Vagina (tissue), 2 donors: ENCODE data around the gene AADACL4. TPM values are rescaled to one million over a fixed set of nuclear protein-coding genes. Genes with fewer than 3 reads are reported as not detected.

Experiments used
- DNase-seq, 2 donors: peaks; one replicate each; pipeline ENCODE4 v3.0.0-alpha.2; 2017; ENCODE audit errors: extremely low spot score in 2 of 2
- H3K27ac ChIP-seq: fragments of 200-600 bp; sonication (generic); one replicate; pipeline ENCODE4 v1.5.1; 2019
- H3K27me3 ChIP-seq: fragments of 200-600 bp; sonication (generic); one replicate; pipeline ENCODE4 v1.5.1; 2019
- H3K36me3 ChIP-seq, 2 donors: fragments of 200-600 bp; sonication (generic); one replicate each; pipeline ENCODE4 v1.5.1; 2017 to 2019
- H3K4me1 ChIP-seq: fragments of 200-600 bp; sonication (generic); one replicate; pipeline ENCODE4 v1.5.1; 2019
- H3K4me3 ChIP-seq, 2 donors: fragments of 200-600 bp; sonication (generic); 1 replicate in 1 of 2; 2 replicates in 1 of 2; pipeline ENCODE4 v1.5.1; 2016 to 2019
- H3K9me3 ChIP-seq: fragments of 200-600 bp; sonication (generic); one replicate; pipeline ENCODE4 v1.5.1; 2019
- POLR2A ChIP-seq, 2 donors: fragments of 450-650 bp; IDR thresholded peaks; one replicate each; pipeline ENCODE4 v1.6.1; 2017; ENCODE audit warnings: antibody characterized with exemption in 2 of 2, mild to moderate bottlenecking in 2 of 2, moderate library complexity in 2 of 2
- POLR2AphosphoS5 ChIP-seq, 2 donors: sonication (generic); formaldehyde crosslinking; IDR thresholded peaks; one replicate each; pipeline ENCODE4 v1.9.0; 2017; ENCODE audit warnings: antibody characterized with exemption in 2 of 2, mild to moderate bottlenecking in 2 of 2, low read depth in 1 of 2; ENCODE audit not compliant: insufficient read depth in 1 of 2
- intact Hi-C: fragments of 100-400 bp; cut with DNase I; formaldehyde crosslinking; loops from one replicate; pipeline ENCODE4 v1.15.1; 2023
- total RNA-seq: library from RNA; depleted of rRNA; stranded (reverse); fragments of >200 nt; gene quantifications from one replicate; pipeline ENCODE4 v1.2.3, GENCODE V29; 2016
- TF ChIP-seq, protein P1 (sequence below), 3 experiments: fragments of 450-650 bp in 2 of 3; fragments of 200-600 bp in 1 of 3; sonication (generic) in 1 of 3; IDR thresholded peaks; one replicate each; pipeline ENCODE4 v1.5.1; 2017 to 2019; ENCODE audit warnings: antibody characterized with exemption in 3 of 3, mild to moderate bottlenecking in 2 of 3, moderate library complexity in 2 of 3

Gene AADACL4
- total RNA-seq, 1 donor from 2014 or later = not detected

- no peaks in the 10 kb centered on the region for H3K4me1 ChIP-seq
- no peak overlapping the region for H3K4me3 ChIP-seq
- no peak for DNase-seq
- intact Hi-C loops = no loop called here
- H3K36me3 ChIP-seq = no peaks in the 10 kb centered on the region
- H3K27me3 ChIP-seq = no peaks in the 10 kb centered on the region
- H3K9me3 ChIP-seq = peaks cover 9% of the 10 kb centered on the region
- TF ChIP-seq POLR2AphosphoS5 (IDR thresholded peaks at IDR 0.05; ENCODE audit: insufficient read depth in 1 of 2, low read depth in 1 of 2) = no peak
- TF ChIP-seq, protein P1, sequence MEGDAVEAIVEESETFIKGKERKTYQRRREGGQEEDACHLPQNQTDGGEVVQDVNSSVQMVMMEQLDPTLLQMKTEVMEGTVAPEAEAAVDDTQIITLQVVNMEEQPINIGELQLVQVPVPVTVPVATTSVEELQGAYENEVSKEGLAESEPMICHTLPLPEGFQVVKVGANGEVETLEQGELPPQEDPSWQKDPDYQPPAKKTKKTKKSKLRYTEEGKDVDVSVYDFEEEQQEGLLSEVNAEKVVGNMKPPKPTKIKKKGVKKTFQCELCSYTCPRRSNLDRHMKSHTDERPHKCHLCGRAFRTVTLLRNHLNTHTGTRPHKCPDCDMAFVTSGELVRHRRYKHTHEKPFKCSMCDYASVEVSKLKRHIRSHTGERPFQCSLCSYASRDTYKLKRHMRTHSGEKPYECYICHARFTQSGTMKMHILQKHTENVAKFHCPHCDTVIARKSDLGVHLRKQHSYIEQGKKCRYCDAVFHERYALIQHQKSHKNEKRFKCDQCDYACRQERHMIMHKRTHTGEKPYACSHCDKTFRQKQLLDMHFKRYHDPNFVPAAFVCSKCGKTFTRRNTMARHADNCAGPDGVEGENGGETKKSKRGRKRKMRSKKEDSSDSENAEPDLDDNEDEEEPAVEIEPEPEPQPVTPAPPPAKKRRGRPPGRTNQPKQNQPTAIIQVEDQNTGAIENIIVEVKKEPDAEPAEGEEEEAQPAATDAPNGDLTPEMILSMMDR (IDR thresholded peaks at IDR 0.05) = no peak
- H3K27ac ChIP-seq = no peak overlapping the region
Measured at GRCh38 chr1:12636098-12636950, 7.6 kb upstream of the AADACL4 start.

DNA sequence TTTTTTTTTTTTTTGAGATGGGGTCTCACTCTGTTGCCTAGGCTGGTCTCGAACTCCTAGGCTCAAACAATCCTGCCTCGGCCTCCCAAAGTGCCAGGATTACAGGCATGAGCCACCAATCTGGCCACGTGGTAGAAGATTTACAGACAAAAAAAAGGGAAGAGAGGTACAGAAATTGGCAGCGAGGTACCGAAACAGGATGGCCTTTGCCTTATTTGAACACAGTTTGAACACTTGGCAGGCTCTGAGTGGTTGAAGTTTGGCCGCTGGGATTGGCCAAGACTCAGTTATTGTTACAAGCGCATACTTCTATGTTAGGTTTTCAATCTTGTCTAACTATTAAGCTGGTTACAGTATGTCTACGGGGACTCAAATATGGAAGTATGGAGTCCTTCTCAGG is 6.2 kb upstream of the AADACL4 start:
- Histone ChIP-seq H3K9me3 (peaks cover 9% of the 10 kb centered on the region), H3K4me1 (no peaks in the 10 kb centered on the region), H3K27ac (no peak overlapping the region), H3K36me3 (no peaks in the 10 kb centered on the region), H3K4me3 (no peak overlapping the region), H3K27me3 (no peaks in the 10 kb centered on the region)
- DNase-seq = no peak
- no peak for TF ChIP-seq POLR2A (IDR thresholded peaks at IDR 0.05)
- TF ChIP-seq, protein P1 (IDR thresholded peaks at IDR 0.05) = no peak
- TF ChIP-seq POLR2AphosphoS5 (IDR thresholded peaks at IDR 0.05; ENCODE audit: insufficient read depth in 1 of 2, low read depth in 1 of 2) = no peak
- intact Hi-C loops = no loop called here

- intact Hi-C loops = no loop called here
- no peak overlapping the region for H3K27ac ChIP-seq
- no peak for DNase-seq
Measured at GRCh38 chr1:12640237-12640957, 3.5 kb upstream of the AADACL4 start.

DNA sequence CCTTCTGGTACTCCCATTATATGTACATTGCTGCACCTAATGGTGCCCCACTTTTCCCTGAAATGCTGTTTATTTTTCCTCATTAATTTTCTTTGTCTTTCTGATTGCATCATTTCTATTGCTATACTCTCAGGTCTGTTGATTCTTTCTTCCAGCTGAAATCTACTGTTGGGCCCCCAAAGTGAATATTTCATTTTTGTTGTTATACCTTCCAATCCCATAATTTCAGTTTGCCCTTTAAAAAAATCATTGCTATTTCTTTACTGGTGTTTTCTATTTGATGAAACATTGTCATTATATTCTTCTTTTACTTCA is 3.0 kb upstream of the AADACL4 start:
- no peak for TF ChIP-seq POLR2A (IDR thresholded peaks at IDR 0.05)
- TF ChIP-seq, protein P1 (IDR thresholded peaks at IDR 0.05) = no peak
- no peak for TF ChIP-seq POLR2AphosphoS5 (IDR thresholded peaks at IDR 0.05; ENCODE audit: insufficient read depth in 1 of 2, low read depth in 1 of 2)
- H3K27ac ChIP-seq = no peak overlapping the region
- DNase-seq = no peak

More at GRCh38 chr1:12640237-12640957, 3.5 kb upstream of the AADACL4 start:
- no peak for TF ChIP-seq POLR2AphosphoS5 (IDR thresholded peaks at IDR 0.05; ENCODE audit: insufficient read depth in 1 of 2, low read depth in 1 of 2)
- TF ChIP-seq, protein P1 (IDR thresholded peaks at IDR 0.05) = no peak
- TF ChIP-seq POLR2A (IDR thresholded peaks at IDR 0.05) = no peak
- Histone ChIP-seq H3K36me3 (no peaks in the 10 kb centered on the region), H3K9me3 (peaks cover 9% of the 10 kb centered on the region), H3K4me3 (no peak overlapping the region), H3K27me3 (no peaks in the 10 kb centered on the region), H3K4me1 (no peaks in the 10 kb centered on the region)

GRCh38 chr1:12643079-12643478 is 806 bp upstream of the AADACL4 start:
- TF ChIP-seq POLR2AphosphoS5 (IDR thresholded peaks at IDR 0.05; ENCODE audit: insufficient read depth in 1 of 2, low read depth in 1 of 2) (no peak), POLR2A (IDR thresholded peaks at IDR 0.05) (no peak)
- TF ChIP-seq, protein P1 (IDR thresholded peaks at IDR 0.05) = no peak
- intact Hi-C loops = no loop called here
- no peak for DNase-seq
- Histone ChIP-seq H3K4me3 (no peak overlapping the region), H3K27ac (no peak overlapping the region), H3K27me3 (no peaks in the 10 kb centered on the region), H3K4me1 (no peaks in the 10 kb centered on the region), H3K36me3 (no peaks in the 10 kb centered on the region), H3K9me3 (peaks cover 9% of the 10 kb centered on the region)

More for the DNA sequence above, 3.0 kb upstream of the AADACL4 start:
- intact Hi-C loops = no loop called here
- H3K36me3 ChIP-seq = no peaks in the 10 kb centered on the region
- H3K27me3 ChIP-seq = no peaks in the 10 kb centered on the region
- H3K9me3 ChIP-seq = peaks cover 9% of the 10 kb centered on the region
- H3K4me3 ChIP-seq = no peak overlapping the region
- H3K4me1 ChIP-seq = no peaks in the 10 kb centered on the region
